Measurements from ENCODE around the gene TTC4.
A peak's percentile ranks its signal among the peaks of the same experiment; 100 is the strongest.

Gene TTC4

DNA sequence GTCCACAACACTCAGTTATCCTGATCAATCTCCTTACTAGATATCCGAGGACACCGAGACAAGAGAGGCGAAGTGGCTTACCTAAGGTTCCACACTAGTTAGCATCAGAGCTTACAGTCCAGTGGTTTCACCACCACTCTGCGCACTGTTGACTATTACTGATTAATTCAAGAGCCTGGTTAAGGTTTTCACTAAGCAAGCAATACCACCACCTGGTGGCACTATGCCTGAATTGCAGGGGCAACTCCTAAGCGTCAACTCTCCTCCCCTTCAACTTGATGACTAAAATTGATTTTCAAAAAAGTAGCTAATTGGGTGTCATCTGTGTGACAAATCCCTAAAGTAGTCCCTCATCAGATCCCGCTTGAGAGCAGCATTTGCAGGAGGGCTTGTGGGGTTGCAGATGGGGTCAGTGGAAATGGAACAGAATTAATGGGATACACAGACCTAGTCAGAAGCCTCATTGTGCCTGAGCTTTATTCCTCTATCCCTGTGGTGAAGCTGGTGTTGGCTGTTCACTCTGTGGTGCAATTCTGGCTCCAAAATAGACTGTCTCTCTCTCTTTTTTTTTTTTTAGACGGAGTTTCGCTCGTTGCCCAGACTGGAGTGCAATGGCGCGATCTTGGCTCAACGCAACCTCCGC, 76.3 kb downstream of the TTC4 start:
- no peaks in the 10 kb centered on the region for H3K36me3 ChIP-seq
- no peak overlapping the region for H3K27ac ChIP-seq
- no peak overlapping the region for H3K4me3 ChIP-seq (ENCODE audit: low read depth in 1 of 2, low read length in 1 of 2)
- H3K9me3 ChIP-seq: no peaks in the 10 kb centered on the region
- no peaks in the 10 kb centered on the region for H3K27me3 ChIP-seq
- TF ChIP-seq, protein P1, sequence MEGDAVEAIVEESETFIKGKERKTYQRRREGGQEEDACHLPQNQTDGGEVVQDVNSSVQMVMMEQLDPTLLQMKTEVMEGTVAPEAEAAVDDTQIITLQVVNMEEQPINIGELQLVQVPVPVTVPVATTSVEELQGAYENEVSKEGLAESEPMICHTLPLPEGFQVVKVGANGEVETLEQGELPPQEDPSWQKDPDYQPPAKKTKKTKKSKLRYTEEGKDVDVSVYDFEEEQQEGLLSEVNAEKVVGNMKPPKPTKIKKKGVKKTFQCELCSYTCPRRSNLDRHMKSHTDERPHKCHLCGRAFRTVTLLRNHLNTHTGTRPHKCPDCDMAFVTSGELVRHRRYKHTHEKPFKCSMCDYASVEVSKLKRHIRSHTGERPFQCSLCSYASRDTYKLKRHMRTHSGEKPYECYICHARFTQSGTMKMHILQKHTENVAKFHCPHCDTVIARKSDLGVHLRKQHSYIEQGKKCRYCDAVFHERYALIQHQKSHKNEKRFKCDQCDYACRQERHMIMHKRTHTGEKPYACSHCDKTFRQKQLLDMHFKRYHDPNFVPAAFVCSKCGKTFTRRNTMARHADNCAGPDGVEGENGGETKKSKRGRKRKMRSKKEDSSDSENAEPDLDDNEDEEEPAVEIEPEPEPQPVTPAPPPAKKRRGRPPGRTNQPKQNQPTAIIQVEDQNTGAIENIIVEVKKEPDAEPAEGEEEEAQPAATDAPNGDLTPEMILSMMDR (IDR thresholded peaks at IDR 0.05): peak; percentile 52
- H3K4me1 ChIP-seq (ENCODE audit: control insufficient read depth in 1 of 2, insufficient read depth in 1 of 2, low read depth in 1 of 2, low read length in 1 of 2): no peaks in the 10 kb centered on the region
